ENCODE data around the gene ANXA11. TPM values are rescaled to one million over a fixed set of nuclear protein-coding genes. Genes with fewer than 3 reads are reported as not detected.

Gene ANXA11
- total and polyA plus RNA-seq, 9 of the 15 experiments (the other 6 are each of a cell fraction or from before 2014, with no cell fraction given) = 43.6 to 212 (median 109) TPM

- TF ChIP-seq ZBTB40 (IDR thresholded peaks at IDR 0.05) (peak; percentile 81), ZBTB40 (CRISPR knock-in tag; IDR thresholded peaks at IDR 0.05) (no peak), ZFPM2 (CRISPR knock-in tag; IDR thresholded peaks at IDR 0.05) (0 out of 2 replicates have a peak, but pooled peaks have one; percentile 50), PRPF4 (IDR thresholded peaks at IDR 0.05; ENCODE audit: insufficient read depth, low read depth, low read length, poor library complexity, severe bottlenecking) (no peak), ZNF316 (IDR thresholded peaks at IDR 0.05) (peak; percentile 99), KDM2B (CRISPR knock-in tag; IDR thresholded peaks at IDR 0.05) (no peak), CBX1 (IDR thresholded peaks at IDR 0.05; ENCODE audit: low read depth) (peak; percentile 70; the same call in 1 of the 2 replicates), STAT5A (IDR thresholded peaks at IDR 0.05; ENCODE audit: borderline replicate concordance, low read length) (no peak), SMARCE1 (IDR thresholded peaks at IDR 0.05) (peak; percentile 72), THAP12 (CRISPR knock-in tag; IDR thresholded peaks at IDR 0.05) (peak; percentile 73), HMG20B (CRISPR knock-in tag; IDR thresholded peaks at IDR 0.05) (no peak), TARDBP (IDR thresholded peaks at IDR 0.05) (no peak; the same call in 1 of the 2 replicates), ZNF589 (CRISPR knock-in tag; IDR thresholded peaks at IDR 0.05; ENCODE audit: low read depth) (no peak), FUS (optimal IDR thresholded peaks at IDR 0.05; ENCODE audit: low read depth, low read length) (no peak), FOXJ2 (tag; IDR thresholded peaks at IDR 0.05) (no peak), ETV1 (tag; conservative IDR thresholded peaks at IDR 0.05; ENCODE audit: low read depth) (peak; percentile 95), ZNF586 (CRISPR knock-in tag; conservative IDR thresholded peaks at IDR 0.05) (no peak)
Observed at GRCh38 chr10:80205477-80206276, at the start of gene ANXA11 (continued).

All from K562 (cell line).